ENCODE measurements around the gene CLSTN2.

Gene CLSTN2

DNA sequence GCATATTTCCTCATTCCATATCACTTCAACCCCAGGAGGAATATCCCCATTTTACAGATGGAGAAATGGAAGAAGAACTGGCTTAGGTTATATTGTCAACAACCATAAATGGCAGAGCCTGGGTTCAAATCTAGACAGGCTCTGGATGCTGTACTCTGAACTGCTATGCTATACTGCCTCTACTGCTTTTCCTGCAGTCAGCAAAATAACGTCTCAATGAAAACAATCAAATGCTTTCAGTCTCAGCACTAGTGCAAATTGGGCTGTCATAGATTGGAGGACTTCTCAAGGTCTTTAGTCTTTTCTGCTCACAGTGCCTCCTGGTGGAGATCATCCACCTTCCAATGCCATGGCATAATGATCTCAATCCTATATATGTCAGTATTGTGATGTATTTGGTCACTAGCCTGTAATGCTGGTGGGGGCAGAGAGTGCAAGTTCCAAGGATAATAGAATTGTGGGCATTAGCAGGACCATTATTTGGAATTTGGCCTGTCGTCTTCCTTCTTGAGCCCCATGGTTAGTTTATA, 285.0 kb downstream of the CLSTN2 start:
- Histone ChIP-seq H3K9me3 (ENCODE audit: control insufficient read depth, insufficient read depth, low read depth, low read length) (no peaks in the 10 kb centered on the region), H3K4me1 (ENCODE audit: control insufficient read depth, insufficient read depth, low read length) (no peaks in the 10 kb centered on the region; the same call in 1 of the 2 replicates), H3K36me3 (ENCODE audit: control insufficient read depth in 2 of 2, insufficient read depth in 1 of 2, low read length in 2 of 2) (no peaks in the 10 kb centered on the region), H3K27ac (ENCODE audit: extremely low read depth, low read depth, low read length) (no peak overlapping the region), H3K4me3 (ENCODE audit: low read depth, low read length) (no peak overlapping the region)
- ChIA-PET POLR2A (no interaction called here), CTCF (interaction anchor here (0.5 to 1.7 kb wide), 4 partner anchors 13 to 151 kb away, joined by 3 to 8 read pairs (median 4); no protein-coding TSS in a partner anchor)
- TF ChIP-seq ZNF768 (tag by site-specific recombination; IDR thresholded peaks at IDR 0.05), result no peak
- TF ChIP-seq, protein P1, sequence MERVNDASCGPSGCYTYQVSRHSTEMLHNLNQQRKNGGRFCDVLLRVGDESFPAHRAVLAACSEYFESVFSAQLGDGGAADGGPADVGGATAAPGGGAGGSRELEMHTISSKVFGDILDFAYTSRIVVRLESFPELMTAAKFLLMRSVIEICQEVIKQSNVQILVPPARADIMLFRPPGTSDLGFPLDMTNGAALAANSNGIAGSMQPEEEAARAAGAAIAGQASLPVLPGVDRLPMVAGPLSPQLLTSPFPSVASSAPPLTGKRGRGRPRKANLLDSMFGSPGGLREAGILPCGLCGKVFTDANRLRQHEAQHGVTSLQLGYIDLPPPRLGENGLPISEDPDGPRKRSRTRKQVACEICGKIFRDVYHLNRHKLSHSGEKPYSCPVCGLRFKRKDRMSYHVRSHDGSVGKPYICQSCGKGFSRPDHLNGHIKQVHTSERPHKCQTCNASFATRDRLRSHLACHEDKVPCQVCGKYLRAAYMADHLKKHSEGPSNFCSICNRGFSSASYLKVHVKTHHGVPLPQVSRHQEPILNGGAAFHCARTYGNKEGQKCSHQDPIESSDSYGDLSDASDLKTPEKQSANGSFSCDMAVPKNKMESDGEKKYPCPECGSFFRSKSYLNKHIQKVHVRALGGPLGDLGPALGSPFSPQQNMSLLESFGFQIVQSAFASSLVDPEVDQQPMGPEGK (tag by site-specific recombination; IDR thresholded peaks at IDR 0.05), result no peak
- no peak for TF ChIP-seq ZXDB (tag by site-specific recombination; IDR thresholded peaks at IDR 0.05)
- TF ChIP-seq ZNF274 (IDR thresholded peaks at IDR 0.05; ENCODE audit: low read length), result no peak
- no peak for TF ChIP-seq ZNF274 (tag by site-specific recombination; IDR thresholded peaks at IDR 0.05; ENCODE audit: borderline replicate concordance)
- no peak for TF ChIP-seq ZBTB17 (tag by site-specific recombination; IDR thresholded peaks at IDR 0.05)
- TF ChIP-seq ZBTB21 (tag by site-specific recombination; IDR thresholded peaks at IDR 0.05), result no peak
- TF ChIP-seq, protein P2, sequence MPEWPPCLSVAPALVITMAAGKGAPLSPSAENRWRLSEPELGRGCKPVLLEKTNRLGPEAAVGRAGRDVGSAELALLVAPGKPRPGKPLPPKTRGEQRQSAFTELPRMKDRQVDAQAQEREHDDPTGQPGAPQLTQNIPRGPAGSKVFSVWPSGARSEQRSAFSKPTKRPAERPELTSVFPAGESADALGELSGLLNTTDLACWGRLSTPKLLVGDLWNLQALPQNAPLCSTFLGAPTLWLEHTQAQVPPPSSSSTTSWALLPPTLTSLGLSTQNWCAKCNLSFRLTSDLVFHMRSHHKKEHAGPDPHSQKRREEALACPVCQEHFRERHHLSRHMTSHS (tag by site-specific recombination; IDR thresholded peaks at IDR 0.05), result no peak
- TF ChIP-seq ZNF302 (tag by site-specific recombination; IDR thresholded peaks at IDR 0.05; ENCODE audit: low read depth), result no peak
- TF ChIP-seq, protein P3, sequence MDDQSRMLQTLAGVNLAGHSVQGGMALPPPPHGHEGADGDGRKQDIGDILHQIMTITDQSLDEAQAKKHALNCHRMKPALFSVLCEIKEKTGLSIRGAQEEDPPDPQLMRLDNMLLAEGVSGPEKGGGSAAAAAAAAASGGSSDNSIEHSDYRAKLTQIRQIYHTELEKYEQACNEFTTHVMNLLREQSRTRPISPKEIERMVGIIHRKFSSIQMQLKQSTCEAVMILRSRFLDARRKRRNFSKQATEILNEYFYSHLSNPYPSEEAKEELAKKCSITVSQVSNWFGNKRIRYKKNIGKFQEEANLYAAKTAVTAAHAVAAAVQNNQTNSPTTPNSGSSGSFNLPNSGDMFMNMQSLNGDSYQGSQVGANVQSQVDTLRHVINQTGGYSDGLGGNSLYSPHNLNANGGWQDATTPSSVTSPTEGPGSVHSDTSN (CRISPR knock-in tag; IDR thresholded peaks at IDR 0.05), result no peak
- no peak for TF ChIP-seq KLF8 (tag by site-specific recombination; IDR thresholded peaks at IDR 0.05)

DNA sequence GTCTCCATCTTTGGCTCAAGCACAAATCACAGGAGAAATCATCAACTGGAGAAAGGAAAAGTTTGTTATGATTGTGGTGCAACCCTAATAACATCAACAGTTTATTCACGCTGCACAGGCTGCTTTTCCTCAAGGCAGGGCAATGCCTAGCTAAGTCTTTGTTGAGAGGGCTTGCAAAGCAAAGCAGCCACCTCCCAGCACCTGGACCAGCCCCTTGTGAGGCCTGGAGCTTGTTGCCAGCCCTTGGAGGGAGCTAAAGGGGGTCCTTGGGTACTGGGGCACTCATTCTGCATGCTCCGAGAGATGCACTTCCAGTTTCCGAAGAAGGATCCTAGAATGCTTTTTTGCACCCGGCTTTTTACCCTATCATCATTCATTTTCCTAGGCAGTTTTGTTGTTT, 288.2 kb downstream of the CLSTN2 start:
- Histone ChIP-seq H3K9me3 (ENCODE audit: control insufficient read depth, insufficient read depth, low read depth, low read length) (no peaks in the 10 kb centered on the region), H3K4me1 (ENCODE audit: control insufficient read depth, insufficient read depth, low read length) (no peaks in the 10 kb centered on the region; the same call in 1 of the 2 replicates), H3K27ac (ENCODE audit: extremely low read depth, low read depth, low read length) (no peak overlapping the region), H3K36me3 (ENCODE audit: control insufficient read depth in 2 of 2, insufficient read depth in 1 of 2, low read length in 2 of 2) (no peaks in the 10 kb centered on the region), H3K4me3 (ENCODE audit: low read depth, low read length) (no peak overlapping the region)
- CTCF ChIA-PET, result interaction anchor here (0.6 to 0.7 kb wide), 3 partner anchors 94 to 1392 kb away, joined by 3 to 4 read pairs (median 3); no protein-coding TSS in a partner anchor
- POLR2A ChIA-PET, result no interaction called here
- TF ChIP-seq KLF1 (tag by site-specific recombination; IDR thresholded peaks at IDR 0.05), result no peak
- TF ChIP-seq, protein P4, sequence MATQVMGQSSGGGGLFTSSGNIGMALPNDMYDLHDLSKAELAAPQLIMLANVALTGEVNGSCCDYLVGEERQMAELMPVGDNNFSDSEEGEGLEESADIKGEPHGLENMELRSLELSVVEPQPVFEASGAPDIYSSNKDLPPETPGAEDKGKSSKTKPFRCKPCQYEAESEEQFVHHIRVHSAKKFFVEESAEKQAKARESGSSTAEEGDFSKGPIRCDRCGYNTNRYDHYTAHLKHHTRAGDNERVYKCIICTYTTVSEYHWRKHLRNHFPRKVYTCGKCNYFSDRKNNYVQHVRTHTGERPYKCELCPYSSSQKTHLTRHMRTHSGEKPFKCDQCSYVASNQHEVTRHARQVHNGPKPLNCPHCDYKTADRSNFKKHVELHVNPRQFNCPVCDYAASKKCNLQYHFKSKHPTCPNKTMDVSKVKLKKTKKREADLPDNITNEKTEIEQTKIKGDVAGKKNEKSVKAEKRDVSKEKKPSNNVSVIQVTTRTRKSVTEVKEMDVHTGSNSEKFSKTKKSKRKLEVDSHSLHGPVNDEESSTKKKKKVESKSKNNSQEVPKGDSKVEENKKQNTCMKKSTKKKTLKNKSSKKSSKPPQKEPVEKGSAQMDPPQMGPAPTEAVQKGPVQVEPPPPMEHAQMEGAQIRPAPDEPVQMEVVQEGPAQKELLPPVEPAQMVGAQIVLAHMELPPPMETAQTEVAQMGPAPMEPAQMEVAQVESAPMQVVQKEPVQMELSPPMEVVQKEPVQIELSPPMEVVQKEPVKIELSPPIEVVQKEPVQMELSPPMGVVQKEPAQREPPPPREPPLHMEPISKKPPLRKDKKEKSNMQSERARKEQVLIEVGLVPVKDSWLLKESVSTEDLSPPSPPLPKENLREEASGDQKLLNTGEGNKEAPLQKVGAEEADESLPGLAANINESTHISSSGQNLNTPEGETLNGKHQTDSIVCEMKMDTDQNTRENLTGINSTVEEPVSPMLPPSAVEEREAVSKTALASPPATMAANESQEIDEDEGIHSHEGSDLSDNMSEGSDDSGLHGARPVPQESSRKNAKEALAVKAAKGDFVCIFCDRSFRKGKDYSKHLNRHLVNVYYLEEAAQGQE (tag by site-specific recombination; IDR thresholded peaks at IDR 0.05), result no peak
- no peak for TF ChIP-seq ZNF146 (tag by site-specific recombination; IDR thresholded peaks at IDR 0.05)
- no peak for TF ChIP-seq ZNF184 (tag by site-specific recombination; IDR thresholded peaks at IDR 0.05)
- no peak for TF ChIP-seq ZNF658 (tag by site-specific recombination; IDR thresholded peaks at IDR 0.05)
- TF ChIP-seq, protein P5, sequence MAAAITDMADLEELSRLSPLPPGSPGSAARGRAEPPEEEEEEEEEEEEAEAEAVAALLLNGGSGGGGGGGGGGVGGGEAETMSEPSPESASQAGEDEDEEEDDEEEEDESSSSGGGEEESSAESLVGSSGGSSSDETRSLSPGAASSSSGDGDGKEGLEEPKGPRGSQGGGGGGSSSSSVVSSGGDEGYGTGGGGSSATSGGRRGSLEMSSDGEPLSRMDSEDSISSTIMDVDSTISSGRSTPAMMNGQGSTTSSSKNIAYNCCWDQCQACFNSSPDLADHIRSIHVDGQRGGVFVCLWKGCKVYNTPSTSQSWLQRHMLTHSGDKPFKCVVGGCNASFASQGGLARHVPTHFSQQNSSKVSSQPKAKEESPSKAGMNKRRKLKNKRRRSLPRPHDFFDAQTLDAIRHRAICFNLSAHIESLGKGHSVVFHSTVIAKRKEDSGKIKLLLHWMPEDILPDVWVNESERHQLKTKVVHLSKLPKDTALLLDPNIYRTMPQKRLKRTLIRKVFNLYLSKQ (tag by site-specific recombination; IDR thresholded peaks at IDR 0.05; ENCODE audit: borderline replicate concordance), result no peak
- no peak for TF ChIP-seq ZNF843 (tag by site-specific recombination; IDR thresholded peaks at IDR 0.05)
- TF ChIP-seq, protein P6, sequence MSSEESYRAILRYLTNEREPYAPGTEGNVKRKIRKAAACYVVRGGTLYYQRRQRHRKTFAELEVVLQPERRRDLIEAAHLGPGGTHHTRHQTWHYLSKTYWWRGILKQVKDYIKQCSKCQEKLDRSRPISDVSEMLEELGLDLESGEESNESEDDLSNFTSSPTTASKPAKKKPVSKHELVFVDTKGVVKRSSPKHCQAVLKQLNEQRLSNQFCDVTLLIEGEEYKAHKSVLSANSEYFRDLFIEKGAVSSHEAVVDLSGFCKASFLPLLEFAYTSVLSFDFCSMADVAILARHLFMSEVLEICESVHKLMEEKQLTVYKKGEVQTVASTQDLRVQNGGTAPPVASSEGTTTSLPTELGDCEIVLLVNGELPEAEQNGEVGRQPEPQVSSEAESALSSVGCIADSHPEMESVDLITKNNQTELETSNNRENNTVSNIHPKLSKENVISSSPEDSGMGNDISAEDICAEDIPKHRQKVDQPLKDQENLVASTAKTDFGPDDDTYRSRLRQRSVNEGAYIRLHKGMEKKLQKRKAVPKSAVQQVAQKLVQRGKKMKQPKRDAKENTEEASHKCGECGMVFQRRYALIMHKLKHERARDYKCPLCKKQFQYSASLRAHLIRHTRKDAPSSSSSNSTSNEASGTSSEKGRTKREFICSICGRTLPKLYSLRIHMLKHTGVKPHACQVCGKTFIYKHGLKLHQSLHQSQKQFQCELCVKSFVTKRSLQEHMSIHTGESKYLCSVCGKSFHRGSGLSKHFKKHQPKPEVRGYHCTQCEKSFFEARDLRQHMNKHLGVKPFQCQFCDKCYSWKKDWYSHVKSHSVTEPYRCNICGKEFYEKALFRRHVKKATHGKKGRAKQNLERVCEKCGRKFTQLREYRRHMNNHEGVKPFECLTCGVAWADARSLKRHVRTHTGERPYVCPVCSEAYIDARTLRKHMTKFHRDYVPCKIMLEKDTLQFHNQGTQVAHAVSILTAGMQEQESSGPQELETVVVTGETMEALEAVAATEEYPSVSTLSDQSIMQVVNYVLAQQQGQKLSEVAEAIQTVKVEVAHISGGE (tag by site-specific recombination; conservative IDR thresholded peaks at IDR 0.05; ENCODE audit: low read depth), result no peak
- TF ChIP-seq, protein P7, sequence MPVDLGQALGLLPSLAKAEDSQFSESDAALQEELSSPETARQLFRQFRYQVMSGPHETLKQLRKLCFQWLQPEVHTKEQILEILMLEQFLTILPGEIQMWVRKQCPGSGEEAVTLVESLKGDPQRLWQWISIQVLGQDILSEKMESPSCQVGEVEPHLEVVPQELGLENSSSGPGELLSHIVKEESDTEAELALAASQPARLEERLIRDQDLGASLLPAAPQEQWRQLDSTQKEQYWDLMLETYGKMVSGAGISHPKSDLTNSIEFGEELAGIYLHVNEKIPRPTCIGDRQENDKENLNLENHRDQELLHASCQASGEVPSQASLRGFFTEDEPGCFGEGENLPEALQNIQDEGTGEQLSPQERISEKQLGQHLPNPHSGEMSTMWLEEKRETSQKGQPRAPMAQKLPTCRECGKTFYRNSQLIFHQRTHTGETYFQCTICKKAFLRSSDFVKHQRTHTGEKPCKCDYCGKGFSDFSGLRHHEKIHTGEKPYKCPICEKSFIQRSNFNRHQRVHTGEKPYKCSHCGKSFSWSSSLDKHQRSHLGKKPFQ (tag by site-specific recombination; IDR thresholded peaks at IDR 0.05), result no peak
- TF ChIP-seq SP3 (tag by site-specific recombination; IDR thresholded peaks at IDR 0.05), result no peak

Data from HEK293 (cell line).